HepG2 (cell line): ENCODE data around the gene SLC22A31. TPM values are rescaled to one million over a fixed set of nuclear protein-coding genes. Genes with fewer than 3 reads are reported as not detected.

ENCODE experiments used
- AKAP8 ChIP-seq: sonication (generic); formaldehyde crosslinking; IDR thresholded peaks from 2 replicates; pipeline ENCODE4 v1.5.1; 2020; ENCODE audit warnings: mild to moderate bottlenecking, missing genetic modification reagents
- ARNT ChIP-seq: fragments of 450-650 bp; IDR thresholded peaks from 2 replicates; pipeline ENCODE4 v1.6.1; 2017
- FOXA1 ChIP-seq, 2 experiments: fragments of 450-650 bp in 1 of 2; sonication (generic) in 1 of 2; formaldehyde crosslinking in 1 of 2; IDR thresholded peaks; 2 replicates each; pipeline versions ENCODE4 v1.4.0 to v1.6.1; 2016 to 2020; ENCODE audit warnings: missing genetic modification reagents in 1 of 2
- MEIS2 ChIP-seq: sonication (generic); formaldehyde crosslinking; IDR thresholded peaks from 2 replicates; pipeline ENCODE4 v1.9.0; 2021; ENCODE audit warnings: mild to moderate bottlenecking, missing genetic modification reagents
- NFYC ChIP-seq: IDR thresholded peaks from 2 replicates; pipeline ENCODE4 v1.6.1; 2016; ENCODE audit warnings: missing genetic modification reagents, missing compliant biosample characterization
- REPIN1 ChIP-seq: sonication (generic); formaldehyde crosslinking; IDR thresholded peaks from 2 replicates; pipeline ENCODE4 v1.8.0; 2022; ENCODE audit warnings: missing genetic modification reagents, low read depth, mild to moderate bottlenecking, borderline replicate concordance
- ZBTB7A ChIP-seq: sonication (generic); formaldehyde crosslinking; IDR thresholded peaks from 2 replicates; pipeline ENCODE4 v1.8.0; 2022; ENCODE audit warnings: mild to moderate bottlenecking, missing genetic modification reagents
- ZMYM3 ChIP-seq: sonication (generic); formaldehyde crosslinking; IDR thresholded peaks from 2 replicates; pipeline ENCODE4 v1.5.1; 2020; ENCODE audit warnings: mild to moderate bottlenecking, missing genetic modification reagents
- ZNF160 ChIP-seq: sonication (generic); formaldehyde crosslinking; IDR thresholded peaks from 2 replicates; pipeline ENCODE4 v1.8.0; 2022; ENCODE audit warnings: mild to moderate bottlenecking, inconsistent platforms, missing genetic modification reagents
- polyA plus RNA-seq, 8 experiments: library from polyadenylated mRNA; depleted of rRNA in 3 of 8; stranded (reverse) in 7 of 8; unstranded in 1 of 8; fragments of >200 nt; fragmentation: Illumina TruSeq in 4 of 8; extraction: Trizol in 4 of 8; gene quantifications; 2 replicates each; pipeline versions ENCODE4 v1.2.1 to v1.2.3, GENCODE V29; 2011 to 2016; ENCODE audit warnings: low read depth in 4 of 8, missing spikeins in 1 of 8, mixed read lengths in 1 of 8; ENCODE audit not compliant: insufficient read depth in 1 of 8
- total RNA-seq, 5 experiments: library from RNA; depleted of rRNA; stranded (reverse); fragments of >200 nt; fragmentation: Illumina TruSeq; extraction: Trizol; gene quantifications; 2 replicates each; pipeline ENCODE4 v1.2.3, GENCODE V29; 2016; ENCODE audit warnings: low read depth in 1 of 5
- TF ChIP-seq, protein P1 (sequence below): sonication (generic); formaldehyde crosslinking; IDR thresholded peaks from 2 replicates; pipeline ENCODE4 v1.5.1; 2020; ENCODE audit warnings: missing genetic modification reagents, mild to moderate bottlenecking, borderline replicate concordance
- TF ChIP-seq, protein P2 (sequence below), 2 experiments: fragments of 450-650 bp in 1 of 2; sonication (generic) in 1 of 2; formaldehyde crosslinking in 1 of 2; IDR thresholded peaks; 2 replicates each; pipeline versions ENCODE4 v1.6.1 to v1.8.0; 2016 to 2022; ENCODE audit warnings: antibody characterized with exemption in 1 of 2, mild to moderate bottlenecking in 1 of 2, missing genetic modification reagents in 1 of 2
- TF ChIP-seq, protein P3 (sequence below): sonication (generic); formaldehyde crosslinking; IDR thresholded peaks from 2 replicates; pipeline ENCODE4 v1.5.1; 2020; ENCODE audit warnings: mild to moderate bottlenecking, missing genetic modification reagents

Gene SLC22A31
- total and polyA plus RNA-seq, 2 of the 13 experiments (the other 11 are each of a cell fraction or from before 2014, with no cell fraction given): 67.3 to 83.3 TPM

DNA sequence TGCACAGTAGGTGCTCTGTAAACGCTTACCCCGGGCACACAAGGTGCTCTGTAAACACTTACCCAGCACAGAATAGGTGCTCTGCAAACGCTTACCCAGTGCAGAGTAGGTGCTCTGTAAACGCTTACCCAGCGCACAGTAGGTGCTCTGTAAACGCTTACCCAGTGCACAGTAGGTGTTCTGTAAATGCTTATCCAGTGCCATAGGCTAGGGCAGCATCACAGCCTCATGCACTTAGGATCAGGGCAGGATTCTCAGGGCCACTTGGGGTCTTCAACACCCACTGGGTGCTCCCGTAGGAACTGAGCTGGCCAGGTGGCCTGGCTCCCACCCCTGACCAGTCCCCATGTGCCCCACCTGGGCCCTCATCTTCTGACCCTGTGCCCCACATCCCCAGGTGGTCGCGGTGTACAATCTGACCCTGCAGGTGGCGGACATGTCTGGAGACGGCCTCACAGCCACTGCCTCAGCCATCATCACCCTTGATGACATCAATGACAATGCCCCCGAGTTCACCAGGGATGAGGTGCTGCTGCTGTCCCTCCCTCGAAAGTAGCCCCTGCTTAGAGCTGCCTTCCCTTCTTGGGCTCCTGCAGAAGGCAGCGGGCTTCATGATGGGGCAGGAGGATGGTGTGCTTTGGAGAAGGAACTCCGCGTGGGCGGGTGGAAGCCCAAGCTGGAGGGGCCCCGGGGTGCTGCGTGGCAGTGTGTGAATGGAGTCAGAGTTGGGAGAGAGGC lies 13.1 kb downstream of the SLC22A31 start (continued):
- TF ChIP-seq, protein P1, sequence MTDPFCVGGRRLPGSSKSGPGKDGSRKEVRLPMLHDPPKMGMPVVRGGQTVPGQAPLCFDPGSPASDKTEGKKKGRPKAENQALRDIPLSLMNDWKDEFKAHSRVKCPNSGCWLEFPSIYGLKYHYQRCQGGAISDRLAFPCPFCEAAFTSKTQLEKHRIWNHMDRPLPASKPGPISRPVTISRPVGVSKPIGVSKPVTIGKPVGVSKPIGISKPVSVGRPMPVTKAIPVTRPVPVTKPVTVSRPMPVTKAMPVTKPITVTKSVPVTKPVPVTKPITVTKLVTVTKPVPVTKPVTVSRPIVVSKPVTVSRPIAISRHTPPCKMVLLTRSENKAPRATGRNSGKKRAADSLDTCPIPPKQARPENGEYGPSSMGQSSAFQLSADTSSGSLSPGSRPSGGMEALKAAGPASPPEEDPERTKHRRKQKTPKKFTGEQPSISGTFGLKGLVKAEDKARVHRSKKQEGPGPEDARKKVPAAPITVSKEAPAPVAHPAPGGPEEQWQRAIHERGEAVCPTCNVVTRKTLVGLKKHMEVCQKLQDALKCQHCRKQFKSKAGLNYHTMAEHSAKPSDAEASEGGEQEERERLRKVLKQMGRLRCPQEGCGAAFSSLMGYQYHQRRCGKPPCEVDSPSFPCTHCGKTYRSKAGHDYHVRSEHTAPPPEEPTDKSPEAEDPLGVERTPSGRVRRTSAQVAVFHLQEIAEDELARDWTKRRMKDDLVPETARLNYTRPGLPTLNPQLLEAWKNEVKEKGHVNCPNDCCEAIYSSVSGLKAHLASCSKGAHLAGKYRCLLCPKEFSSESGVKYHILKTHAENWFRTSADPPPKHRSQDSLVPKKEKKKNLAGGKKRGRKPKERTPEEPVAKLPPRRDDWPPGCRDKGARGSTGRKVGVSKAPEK (CRISPR knock-in tag): no peak
- TF ChIP-seq ZMYM3 (CRISPR knock-in tag) (peak; percentile 80; the same call in 1 of the 2 replicates), NFYC (no peak), MEIS2 (CRISPR knock-in tag) (no peak), AKAP8 (CRISPR knock-in tag) (peak; percentile 97), ARNT (no peak), FOXA1 (IDR thresholded peaks at IDR 0.05) (0 out of 2 replicates have a peak, but pooled peaks have one; percentile 49), FOXA1 (CRISPR knock-in tag; IDR thresholded peaks at IDR 0.05) (no peak; the same call in none of the 2 replicates), ZNF160 (CRISPR knock-in tag) (peak; percentile 68; the same call in 1 of the 2 replicates), REPIN1 (peak; percentile 18; the same call in 1 of the 2 replicates), ZBTB7A (CRISPR knock-in tag) (peak; percentile 76)
- TF ChIP-seq, protein P2, sequence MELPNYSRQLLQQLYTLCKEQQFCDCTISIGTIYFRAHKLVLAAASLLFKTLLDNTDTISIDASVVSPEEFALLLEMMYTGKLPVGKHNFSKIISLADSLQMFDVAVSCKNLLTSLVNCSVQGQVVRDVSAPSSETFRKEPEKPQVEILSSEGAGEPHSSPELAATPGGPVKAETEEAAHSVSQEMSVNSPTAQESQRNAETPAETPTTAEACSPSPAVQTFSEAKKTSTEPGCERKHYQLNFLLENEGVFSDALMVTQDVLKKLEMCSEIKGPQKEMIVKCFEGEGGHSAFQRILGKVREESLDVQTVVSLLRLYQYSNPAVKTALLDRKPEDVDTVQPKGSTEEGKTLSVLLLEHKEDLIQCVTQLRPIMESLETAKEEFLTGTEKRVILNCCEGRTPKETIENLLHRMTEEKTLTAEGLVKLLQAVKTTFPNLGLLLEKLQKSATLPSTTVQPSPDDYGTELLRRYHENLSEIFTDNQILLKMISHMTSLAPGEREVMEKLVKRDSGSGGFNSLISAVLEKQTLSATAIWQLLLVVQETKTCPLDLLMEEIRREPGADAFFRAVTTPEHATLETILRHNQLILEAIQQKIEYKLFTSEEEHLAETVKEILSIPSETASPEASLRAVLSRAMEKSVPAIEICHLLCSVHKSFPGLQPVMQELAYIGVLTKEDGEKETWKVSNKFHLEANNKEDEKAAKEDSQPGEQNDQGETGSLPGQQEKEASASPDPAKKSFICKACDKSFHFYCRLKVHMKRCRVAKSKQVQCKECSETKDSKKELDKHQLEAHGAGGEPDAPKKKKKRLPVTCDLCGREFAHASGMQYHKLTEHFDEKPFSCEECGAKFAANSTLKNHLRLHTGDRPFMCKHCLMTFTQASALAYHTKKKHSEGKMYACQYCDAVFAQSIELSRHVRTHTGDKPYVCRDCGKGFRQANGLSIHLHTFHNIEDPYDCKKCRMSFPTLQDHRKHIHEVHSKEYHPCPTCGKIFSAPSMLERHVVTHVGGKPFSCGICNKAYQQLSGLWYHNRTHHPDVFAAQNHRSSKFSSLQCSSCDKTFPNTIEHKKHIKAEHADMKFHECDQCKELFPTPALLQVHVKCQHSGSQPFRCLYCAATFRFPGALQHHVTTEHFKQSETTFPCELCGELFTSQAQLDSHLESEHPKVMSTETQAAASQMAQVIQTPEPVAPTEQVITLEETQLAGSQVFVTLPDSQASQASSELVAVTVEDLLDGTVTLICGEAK (IDR thresholded peaks at IDR 0.05): no peak
- TF ChIP-seq, protein P2 (CRISPR knock-in tag; IDR thresholded peaks at IDR 0.05): 0 out of 2 replicates have a peak, but pooled peaks have one; percentile 19
- TF ChIP-seq, protein P3, sequence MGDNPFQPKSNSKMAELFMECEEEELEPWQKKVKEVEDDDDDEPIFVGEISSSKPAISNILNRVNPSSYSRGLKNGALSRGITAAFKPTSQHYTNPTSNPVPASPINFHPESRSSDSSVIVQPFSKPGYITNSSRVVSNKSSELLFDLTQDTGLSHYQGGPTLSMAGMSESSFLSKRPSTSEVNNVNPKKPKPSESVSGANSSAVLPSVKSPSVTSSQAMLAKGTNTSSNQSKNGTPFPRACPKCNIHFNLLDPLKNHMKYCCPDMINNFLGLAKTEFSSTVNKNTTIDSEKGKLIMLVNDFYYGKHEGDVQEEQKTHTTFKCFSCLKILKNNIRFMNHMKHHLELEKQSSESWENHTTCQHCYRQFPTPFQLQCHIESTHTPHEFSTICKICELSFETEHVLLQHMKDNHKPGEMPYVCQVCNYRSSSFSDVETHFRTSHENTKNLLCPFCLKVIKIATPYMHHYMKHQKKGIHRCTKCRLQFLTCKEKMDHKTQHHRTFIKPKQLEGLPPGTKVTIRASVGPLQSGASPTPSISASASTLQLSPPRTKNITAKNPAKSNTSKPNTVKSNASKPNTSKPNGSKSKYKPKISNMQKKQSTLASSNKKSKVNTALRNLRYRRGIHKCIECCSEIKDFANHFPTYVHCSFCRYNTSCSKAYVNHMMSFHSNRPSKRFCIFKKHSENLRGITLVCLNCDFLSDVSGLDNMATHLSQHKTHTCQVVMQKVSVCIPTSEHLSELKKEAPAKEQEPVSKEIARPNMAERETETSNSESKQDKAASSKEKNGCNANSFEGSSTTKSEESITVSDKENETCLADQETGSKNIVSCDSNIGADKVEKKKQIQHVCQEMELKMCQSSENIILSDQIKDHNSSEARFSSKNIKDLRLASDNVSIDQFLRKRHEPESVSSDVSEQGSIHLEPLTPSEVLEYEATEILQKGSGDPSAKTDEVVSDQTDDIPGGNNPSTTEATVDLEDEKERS (CRISPR knock-in tag): peak; percentile 54; the same call in 1 of the 2 replicates
